SHP77 treated with DMSO at 0.1 percent for 48 hours (cell line): ENCODE measurements around the gene MIER1.
"Not testable (repeated sequence)": the region's sequence is repeated elsewhere in the genome, so short reads cannot be mapped to it uniquely, and the experiment has no call there.

Experiments used
- DNase-seq: peaks from one replicate; lab custom pipeline; 2025; lab: John Stamatoyannopoulos, UW

MIER1 gene

GRCh38 chr1:66938613-66939012, 13.8 kb downstream of the MIER1 start:
- no peak for DNase-seq

- DNase-seq, result no peak
Observed at GRCh38 chr1:66940981-66941380, 16.2 kb downstream of the MIER1 start.

GRCh38 chr1:66943361-66943969, 18.7 kb downstream of the MIER1 start:
- no peak for DNase-seq

- no peak for DNase-seq
Observed at GRCh38 chr1:66944330-66945274, 19.8 kb downstream of the MIER1 start.

GRCh38 chr1:66945316-66945715, 20.5 kb downstream of the MIER1 start:
- no peak for DNase-seq

GRCh38 chr1:66947267-66947666, 22.5 kb downstream of the MIER1 start:
- no peak for DNase-seq

- no peak for DNase-seq
Observed at GRCh38 chr1:66951513-66951912, 26.7 kb downstream of the MIER1 start.

GRCh38 chr1:66954208-66954607, 29.4 kb downstream of the MIER1 start:
- no peak for DNase-seq

- no peak for DNase-seq
Observed at GRCh38 chr1:66957938-66958337, 33.1 kb downstream of the MIER1 start.

GRCh38 chr1:66966188-66966873, 41.5 kb downstream of the MIER1 start:
- DNase-seq, result not testable (repeated sequence)

- DNase-seq, result no peak
Observed at GRCh38 chr1:66968574-66968973, 43.8 kb downstream of the MIER1 start.

GRCh38 chr1:66978201-66978600, 53.4 kb downstream of the MIER1 start:
- DNase-seq, result no peak

GRCh38 chr1:66979621-66980020, 54.8 kb downstream of the MIER1 start:
- not testable (repeated sequence) for DNase-seq

- peak; percentile 24 for DNase-seq
Observed at GRCh38 chr1:66980745-66981367, 56.1 kb downstream of the MIER1 start.

GRCh38 chr1:66981679-66982078, 56.9 kb downstream of the MIER1 start:
- no peak for DNase-seq

GRCh38 chr1:66982561-66983260, 57.9 kb downstream of the MIER1 start:
- DNase-seq, result no peak

GRCh38 chr1:66984491-66984890, 59.7 kb downstream of the MIER1 start:
- no peak for DNase-seq

- no peak for DNase-seq
Observed at GRCh38 chr1:66985835-66986234, 61.0 kb downstream of the MIER1 start.

GRCh38 chr1:66993076-66993475, 68.3 kb downstream of the MIER1 start:
- no peak for DNase-seq

GRCh38 chr1:66996018-66996682, 71.4 kb downstream of the MIER1 start:
- DNase-seq, result peak; percentile 60

- DNase-seq, result no peak
Observed at GRCh38 chr1:66998972-66999371, 74.2 kb downstream of the MIER1 start.
